ENCODE results near the gene WDR18.

- TF ChIP-seq SIN3A (IDR thresholded peaks at IDR 0.05; ENCODE audit: borderline replicate concordance, insufficient read depth, low read length), result peak; percentile 11; the same call in 1 of the 2 replicates
- TF ChIP-seq POLR2AphosphoS5 (IDR thresholded peaks at IDR 0.05; ENCODE audit: low read depth, low read length), result no peak
- TF ChIP-seq TAF1 (IDR thresholded peaks at IDR 0.05; ENCODE audit: borderline replicate concordance, insufficient read depth, low read length), result no peak
Measured at GRCh38 chr19:1028062-1028926, 44.1 kb downstream of the WDR18 start.
